DMS153 treated with DMSO at 0.1 percent for 48 hours (cell line): Measurements from ENCODE around the gene MORF4L1.

Experiments used
- DNase-seq: peaks from one replicate; lab custom pipeline; 2025; ENCODE audit not compliant: unreplicated experiment; lab: John Stamatoyannopoulos, UW

The MORF4L1 gene

GRCh38 chr15:78944669-78945407 lies 72.1 kb downstream of the MORF4L1 start, which contains the start of gene CTSH:
Gene CTSH, minus strand, starts transcription at chr15:78945046. Its CDS starts 65 bp downstream, at chr15:78944981.
- peak; percentile 12 for DNase-seq

- DNase-seq, result no peak
These were observed 73.8 kb downstream of the MORF4L1 start for GRCh38 chr15:78946493-78946892.

- no peak for DNase-seq
These were observed 74.8 kb downstream of the MORF4L1 start for GRCh38 chr15:78947506-78947905.
